ENCODE data around the gene ARMCX6.

- TF ChIP-seq, protein P1, sequence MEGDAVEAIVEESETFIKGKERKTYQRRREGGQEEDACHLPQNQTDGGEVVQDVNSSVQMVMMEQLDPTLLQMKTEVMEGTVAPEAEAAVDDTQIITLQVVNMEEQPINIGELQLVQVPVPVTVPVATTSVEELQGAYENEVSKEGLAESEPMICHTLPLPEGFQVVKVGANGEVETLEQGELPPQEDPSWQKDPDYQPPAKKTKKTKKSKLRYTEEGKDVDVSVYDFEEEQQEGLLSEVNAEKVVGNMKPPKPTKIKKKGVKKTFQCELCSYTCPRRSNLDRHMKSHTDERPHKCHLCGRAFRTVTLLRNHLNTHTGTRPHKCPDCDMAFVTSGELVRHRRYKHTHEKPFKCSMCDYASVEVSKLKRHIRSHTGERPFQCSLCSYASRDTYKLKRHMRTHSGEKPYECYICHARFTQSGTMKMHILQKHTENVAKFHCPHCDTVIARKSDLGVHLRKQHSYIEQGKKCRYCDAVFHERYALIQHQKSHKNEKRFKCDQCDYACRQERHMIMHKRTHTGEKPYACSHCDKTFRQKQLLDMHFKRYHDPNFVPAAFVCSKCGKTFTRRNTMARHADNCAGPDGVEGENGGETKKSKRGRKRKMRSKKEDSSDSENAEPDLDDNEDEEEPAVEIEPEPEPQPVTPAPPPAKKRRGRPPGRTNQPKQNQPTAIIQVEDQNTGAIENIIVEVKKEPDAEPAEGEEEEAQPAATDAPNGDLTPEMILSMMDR (IDR thresholded peaks at IDR 0.05; ENCODE audit: low read length), result no peak
- TF ChIP-seq EZH2 (IDR thresholded peaks at IDR 0.05; ENCODE audit: borderline replicate concordance, low read length), result no peak
These were observed 41.1 kb upstream of the ARMCX6 start for GRCh38 chrX:101658661-101659491.
